ENCODE measurements around the gene ZNF829.

DNA sequence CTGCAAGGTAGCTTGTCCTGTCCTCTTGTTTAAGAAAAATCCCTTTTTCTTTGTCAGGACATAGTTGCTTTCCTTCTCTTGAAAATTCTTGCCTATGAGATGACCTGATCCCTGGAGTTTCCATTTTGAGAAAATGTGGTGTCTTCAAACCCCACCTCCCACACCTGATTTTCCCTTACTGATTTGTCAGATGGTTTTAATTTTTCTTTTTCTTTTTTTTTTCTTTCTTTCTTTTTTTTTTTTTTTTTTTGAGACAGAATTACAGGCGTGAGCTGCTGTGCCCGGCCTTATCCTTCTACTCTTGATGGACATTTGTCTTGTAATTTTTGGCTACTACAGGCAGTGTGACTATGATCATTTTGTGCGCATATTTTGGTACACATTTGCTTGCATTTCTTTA is 64.2 kb downstream of the ZNF829 start:
- TF ChIP-seq, protein P1, sequence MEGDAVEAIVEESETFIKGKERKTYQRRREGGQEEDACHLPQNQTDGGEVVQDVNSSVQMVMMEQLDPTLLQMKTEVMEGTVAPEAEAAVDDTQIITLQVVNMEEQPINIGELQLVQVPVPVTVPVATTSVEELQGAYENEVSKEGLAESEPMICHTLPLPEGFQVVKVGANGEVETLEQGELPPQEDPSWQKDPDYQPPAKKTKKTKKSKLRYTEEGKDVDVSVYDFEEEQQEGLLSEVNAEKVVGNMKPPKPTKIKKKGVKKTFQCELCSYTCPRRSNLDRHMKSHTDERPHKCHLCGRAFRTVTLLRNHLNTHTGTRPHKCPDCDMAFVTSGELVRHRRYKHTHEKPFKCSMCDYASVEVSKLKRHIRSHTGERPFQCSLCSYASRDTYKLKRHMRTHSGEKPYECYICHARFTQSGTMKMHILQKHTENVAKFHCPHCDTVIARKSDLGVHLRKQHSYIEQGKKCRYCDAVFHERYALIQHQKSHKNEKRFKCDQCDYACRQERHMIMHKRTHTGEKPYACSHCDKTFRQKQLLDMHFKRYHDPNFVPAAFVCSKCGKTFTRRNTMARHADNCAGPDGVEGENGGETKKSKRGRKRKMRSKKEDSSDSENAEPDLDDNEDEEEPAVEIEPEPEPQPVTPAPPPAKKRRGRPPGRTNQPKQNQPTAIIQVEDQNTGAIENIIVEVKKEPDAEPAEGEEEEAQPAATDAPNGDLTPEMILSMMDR (IDR thresholded peaks at IDR 0.05) = no peak
- no peak for TF ChIP-seq EZH2 (IDR thresholded peaks at IDR 0.05; ENCODE audit: borderline replicate concordance, insufficient read depth, low read depth, low read length, poor library complexity, severe bottlenecking)
